Glomerular visceral epithelial cell (primary cell): ENCODE measurements around the gene IFT122.
"Not testable (repeated sequence)": the region's sequence is repeated elsewhere in the genome, so short reads cannot be mapped to it uniquely, and the experiment has no call there.

Experiments used
- DNase-seq: peaks from one replicate; pipeline ENCODE4 v3.0.0-alpha.2; 2016; ENCODE audit errors: extremely low spot score

IFT122 gene

GRCh38 chr3:129515821-129516432, 75.9 kb downstream of the IFT122 start:
- not testable (repeated sequence) for DNase-seq

GRCh38 chr3:129517516-129517915, 77.5 kb downstream of the IFT122 start:
- DNase-seq: no peak

GRCh38 chr3:129518038-129518561, 78.1 kb downstream of the IFT122 start:
- no peak for DNase-seq

GRCh38 chr3:129518581-129518980, 78.6 kb downstream of the IFT122 start:
- no peak for DNase-seq

GRCh38 chr3:129519449-129519848, 79.4 kb downstream of the IFT122 start:
- DNase-seq: no peak

GRCh38 chr3:129519896-129520715, 80.1 kb downstream of the IFT122 start:
- DNase-seq: no peak

GRCh38 chr3:129520960-129521359, 80.9 kb downstream of the IFT122 start:
- no peak for DNase-seq

GRCh38 chr3:129521611-129522010, 81.6 kb downstream of the IFT122 start:
- no peak for DNase-seq

GRCh38 chr3:129522953-129523352, 82.9 kb downstream of the IFT122 start:
- no peak for DNase-seq

- DNase-seq: no peak
Measured at GRCh38 chr3:129524081-129524480, 84.1 kb downstream of the IFT122 start.

- DNase-seq: peak; percentile 21
Measured at GRCh38 chr3:129525341-129525968, 85.4 kb downstream of the IFT122 start.

- DNase-seq: no peak
Measured at GRCh38 chr3:129526121-129526900, 86.3 kb downstream of the IFT122 start.

- no peak for DNase-seq
Measured at GRCh38 chr3:129527262-129527661, 87.2 kb downstream of the IFT122 start.

GRCh38 chr3:129528589-129529100, 88.6 kb downstream of the IFT122 start, which contains the start of gene RHO:
TSS of gene RHO (plus strand) at chr3:129528639. CDS start at chr3:129528734, 95 bp downstream.
- no peak for DNase-seq

- DNase-seq: no peak
Measured at GRCh38 chr3:129529436-129530210, 89.6 kb downstream of the IFT122 start.

GRCh38 chr3:129530251-129530791, 90.3 kb downstream of the IFT122 start:
- DNase-seq: peak; percentile 37

GRCh38 chr3:129530821-129531220, 90.8 kb downstream of the IFT122 start:
- DNase-seq: no peak

- no peak for DNase-seq
Measured at GRCh38 chr3:129531699-129532098, 91.7 kb downstream of the IFT122 start.

- DNase-seq: no peak
Measured at GRCh38 chr3:129532261-129532660, 92.2 kb downstream of the IFT122 start.

- no peak for DNase-seq
Measured at GRCh38 chr3:129533406-129533805, 93.4 kb downstream of the IFT122 start.
